Measurements from ENCODE around the gene TRPM8. TPM values are rescaled to one million over a fixed set of nuclear protein-coding genes. Genes with fewer than 3 reads are reported as not detected.

Gene TRPM8
- total RNA-seq, 6 experiments from 2014 or later, result 23.9 to 99.5 (median 48.6) TPM

DNA sequence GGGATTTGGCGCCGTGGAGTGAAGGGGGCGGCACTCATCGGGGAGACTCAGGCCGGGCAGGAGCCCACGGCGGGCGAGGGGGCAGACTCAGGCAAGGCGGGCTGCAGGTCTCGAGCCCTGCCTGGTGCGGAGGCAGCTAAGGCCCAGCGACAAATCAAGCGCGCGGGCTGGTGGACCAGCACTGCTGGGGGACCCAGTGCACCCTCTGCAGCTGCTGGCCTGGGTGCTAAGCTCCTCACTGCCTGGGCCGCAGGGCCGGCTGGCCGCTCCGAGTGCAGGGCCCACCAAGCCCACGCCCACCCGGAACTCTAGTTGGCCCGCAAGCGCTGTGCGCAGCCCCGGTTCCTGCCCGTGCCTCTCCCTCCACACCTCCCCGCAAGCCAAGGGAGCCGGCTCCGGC is 107.1 kb downstream of the TRPM8 start:
- no CpG with 5 or more reads among the region's 29 CpGs for WGBS (ENCODE audit: insufficient coverage, low coverage, low lambda C conversion rate, missing lambda C conversion rate)
- TF ChIP-seq POLR2A (IDR thresholded peaks at IDR 0.05), result no peak
- no peak for TF ChIP-seq CTCF (IDR thresholded peaks at IDR 0.05)
- Histone ChIP-seq H3K36me3 (no peaks in the 10 kb centered on the region), H3K4me3 (no peak overlapping the region), H3K9me3 (no peaks in the 10 kb centered on the region), H3K4me1 (peaks cover 0 to 4% (median 2%) of the 10 kb centered on the region in 4 donors), H3K27ac (no peak overlapping the region), H3K27me3 (no peaks in the 10 kb centered on the region)
- no peak for DNase-seq
- no peak for ATAC-seq
- intact Hi-C loops (cut with DNase I), result no loop called here

DNA sequence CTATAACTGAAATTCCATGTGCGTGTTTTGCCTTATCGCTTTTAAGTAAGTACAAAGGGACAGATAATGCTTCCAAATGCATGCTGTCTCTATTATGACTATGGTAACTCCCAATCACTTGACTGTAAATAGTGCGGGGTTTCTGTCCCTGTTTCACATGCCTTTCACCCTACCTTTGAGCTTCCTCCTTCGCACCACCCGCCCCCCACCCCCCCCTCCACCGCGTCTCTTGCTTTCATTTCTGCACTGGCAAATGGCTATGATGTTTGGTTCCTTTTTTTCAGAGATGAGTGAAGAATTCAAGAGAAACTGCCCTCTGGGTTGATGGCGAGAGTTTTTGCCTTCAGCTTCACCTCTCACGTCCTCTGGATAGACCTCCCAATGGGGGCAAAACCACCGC is 108.3 kb downstream of the TRPM8 start:
- Histone ChIP-seq H3K36me3 (no peaks in the 10 kb centered on the region), H3K27me3 (no peaks in the 10 kb centered on the region), H3K27ac (no peak overlapping the region), H3K4me3 (no peak overlapping the region), H3K4me1 (peaks cover 0 to 4% (median 2%) of the 10 kb centered on the region in 4 donors), H3K9me3 (no peaks in the 10 kb centered on the region)
- no peak for TF ChIP-seq CTCF (IDR thresholded peaks at IDR 0.05)
- no peak for TF ChIP-seq POLR2A (IDR thresholded peaks at IDR 0.05)
- WGBS (ENCODE audit: insufficient coverage, low coverage, low lambda C conversion rate, missing lambda C conversion rate), result 41% methylated on average over 9 of the region's 10 CpGs
- ATAC-seq (peak in 2 of 4 donors; percentile 22 to 23), DNase-seq (no peak)
- intact Hi-C loops (cut with DNase I), result no loop called here

DNA sequence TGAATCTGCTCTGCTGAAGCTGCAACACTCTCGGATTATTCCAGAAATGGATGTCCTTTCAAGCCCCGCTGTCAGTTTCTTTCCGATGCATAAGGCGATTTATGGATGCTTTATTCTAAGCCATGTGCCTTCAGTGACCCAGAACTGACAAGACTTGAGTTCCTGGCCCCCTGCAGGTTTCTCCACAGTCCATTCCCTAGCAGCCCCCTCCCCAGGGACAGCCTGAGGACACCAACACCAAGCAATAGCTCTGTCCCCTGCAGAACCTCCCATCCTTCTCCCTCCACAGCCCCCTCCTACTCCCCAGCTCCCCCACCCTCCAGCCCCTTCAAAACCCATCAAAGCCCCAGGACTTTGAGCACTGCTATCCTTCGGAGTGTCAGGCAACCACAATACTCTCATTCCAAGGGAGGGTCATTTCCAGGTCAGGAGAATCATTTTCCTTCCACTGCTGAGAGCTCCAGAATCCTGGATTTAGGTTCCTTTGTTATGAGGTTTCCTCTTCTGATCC is 108.8 kb downstream of the TRPM8 start:
- 63% methylated on average over 5 of the region's 5 CpGs for WGBS (ENCODE audit: insufficient coverage, low coverage, low lambda C conversion rate, missing lambda C conversion rate)
- intact Hi-C loops (cut with DNase I), result no loop called here
- peaks cover 0 to 4% (median 2%) of the 10 kb centered on the region in 4 donors for H3K4me1 ChIP-seq
- no peaks in the 10 kb centered on the region for H3K9me3 ChIP-seq
- H3K27ac ChIP-seq, result no peak overlapping the region
- no peaks in the 10 kb centered on the region for H3K36me3 ChIP-seq
- no peak overlapping the region for H3K4me3 ChIP-seq
- DNase-seq, result no peak
- no peak for ATAC-seq
- H3K27me3 ChIP-seq, result no peaks in the 10 kb centered on the region
- TF ChIP-seq CTCF (IDR thresholded peaks at IDR 0.05), result no peak
- TF ChIP-seq POLR2A (IDR thresholded peaks at IDR 0.05), result no peak

DNA sequence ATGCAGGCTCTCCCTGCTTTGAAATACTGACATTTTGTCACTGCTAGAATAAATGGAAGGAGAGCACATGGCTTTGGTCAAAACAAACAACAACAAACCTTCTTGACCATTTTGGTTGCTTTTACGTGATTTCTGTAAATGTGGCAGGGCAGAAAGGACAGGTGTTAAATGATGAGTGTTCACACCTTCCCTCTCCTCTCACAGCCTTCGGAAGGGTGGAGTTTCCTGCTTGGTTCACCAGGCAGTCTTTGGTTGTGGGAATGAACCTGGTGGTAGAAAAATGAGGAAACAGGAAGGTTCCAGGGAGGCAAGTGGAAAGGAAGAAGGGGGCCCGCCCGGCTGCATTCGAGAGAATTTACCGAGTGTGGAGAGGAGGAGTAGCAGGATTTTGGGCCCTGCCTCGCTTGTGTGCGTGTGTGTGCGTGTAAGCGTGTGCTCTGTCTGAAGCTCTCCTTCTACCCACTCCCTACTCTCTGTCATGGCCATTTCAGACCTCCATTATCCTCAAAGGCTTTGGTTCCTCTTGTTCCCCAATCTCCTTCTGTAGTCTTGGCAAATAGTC is 109.6 kb downstream of the TRPM8 start:
- Histone ChIP-seq H3K4me3 (no peak overlapping the region), H3K4me1 (peaks cover 0 to 4% (median 2%) of the 10 kb centered on the region in 4 donors), H3K27ac (no peak overlapping the region), H3K27me3 (no peaks in the 10 kb centered on the region), H3K36me3 (no peaks in the 10 kb centered on the region), H3K9me3 (no peaks in the 10 kb centered on the region)
- ATAC-seq (no peak), DNase-seq (no peak)
- WGBS (ENCODE audit: insufficient coverage, low coverage, low lambda C conversion rate, missing lambda C conversion rate), result 86% methylated on average over 8 of the region's 10 CpGs
- intact Hi-C loops (cut with DNase I), result no loop called here
- TF ChIP-seq CTCF (IDR thresholded peaks at IDR 0.05) (no peak), POLR2A (IDR thresholded peaks at IDR 0.05) (no peak)

Data from right lobe of liver (tissue), 6 donors.